ENCODE data around the gene PRMT9.

Gene PRMT9

DNA sequence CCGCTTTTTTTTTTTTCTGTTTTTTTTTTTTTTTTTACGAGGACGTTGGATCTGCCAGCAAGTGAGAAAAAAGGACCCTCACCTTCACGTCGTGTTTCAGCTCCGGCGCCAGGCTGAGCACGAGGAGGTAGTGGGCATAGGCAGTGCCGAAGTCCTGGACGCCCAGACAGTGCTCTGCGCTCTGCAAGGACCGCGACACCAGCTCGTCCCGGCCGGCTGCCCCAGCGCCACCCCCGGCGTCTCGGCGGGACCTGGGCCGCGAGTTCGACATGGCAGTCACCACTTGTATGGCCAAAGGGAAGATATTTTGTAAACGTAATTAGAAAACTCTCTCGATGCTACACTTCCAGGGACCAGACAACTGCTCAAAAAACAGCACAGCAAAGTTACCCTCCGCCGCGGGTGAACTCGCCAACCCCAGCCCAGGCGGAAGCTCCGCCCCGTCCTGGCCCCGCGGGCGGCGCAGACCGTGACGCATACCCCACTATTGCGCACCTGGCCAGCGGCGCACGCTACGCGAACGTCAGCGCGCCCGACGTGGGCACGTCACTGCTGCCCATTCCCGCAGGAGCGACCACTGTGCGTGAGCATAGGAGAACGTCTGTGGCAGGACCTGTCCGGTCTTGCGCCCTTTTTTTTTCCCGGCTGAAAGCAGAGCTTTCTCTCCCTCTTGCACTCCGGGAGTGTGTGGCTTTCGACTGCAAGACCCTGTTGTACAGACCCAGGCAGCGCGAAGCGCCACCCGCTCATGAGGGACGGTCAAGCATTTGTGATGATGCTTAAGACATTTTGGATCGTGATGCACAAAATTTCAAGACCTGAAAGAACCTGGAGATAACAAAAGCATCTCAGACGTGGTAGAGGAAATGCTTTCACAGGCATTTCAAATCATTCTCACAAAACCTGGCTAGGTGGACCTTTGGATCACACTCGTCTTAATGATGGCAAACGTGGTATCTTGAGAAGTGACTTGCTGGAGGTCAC lies at the start of gene PRMT9:
TSS of gene PRMT9 (minus strand) at position 447 of the 984 bp plus-strand sequence. CDS start at position 271, 176 bp downstream.
- Histone ChIP-seq H3K4me1 (ENCODE audit: insufficient read depth, low read length) (peaks cover 5% of the 10 kb centered on the region), H3K27me3 (ENCODE audit: control insufficient read depth in 1 of 2, insufficient read depth in 2 of 2, low read length in 2 of 2) (no peaks in the 10 kb centered on the region), H3K9me3 (ENCODE audit: low read length) (no peaks in the 10 kb centered on the region), H3K9ac (ENCODE audit: low read length) (peak within 1 kb of the TSS; percentile 91), H3K4me3 (ENCODE audit: low read depth in 1 of 2, low read length in 2 of 2) (peak within 1 kb of the TSS; percentile 85), H3K27ac (ENCODE audit: low read depth, low read length) (peak within 1 kb of the TSS; percentile 84), H3K36me3 (ENCODE audit: insufficient read depth, low read length) (peaks cover 3% of the 10 kb centered on the region)

- peaks cover 31% of the 10 kb centered on the region for H3K4me1 ChIP-seq (ENCODE audit: insufficient read depth, low read length)
- peak overlapping the region; percentile 98 for H3K27ac ChIP-seq (ENCODE audit: low read depth, low read length)
- no peaks in the 10 kb centered on the region for H3K36me3 ChIP-seq (ENCODE audit: insufficient read depth, low read length)
- H3K9me3 ChIP-seq (ENCODE audit: low read length) = no peaks in the 10 kb centered on the region
- peak overlapping the region; percentile 92 for H3K9ac ChIP-seq (ENCODE audit: low read length)
- H3K27me3 ChIP-seq (ENCODE audit: control insufficient read depth in 1 of 2, insufficient read depth in 2 of 2, low read length in 2 of 2) = no peaks in the 10 kb centered on the region
- peak overlapping the region; percentile 89 to 95 for H3K4me3 ChIP-seq (ENCODE audit: low read depth in 1 of 2, low read length in 2 of 2)
These were observed 48.7 kb upstream of the PRMT9 start for GRCh38 chr4:147732518-147733235.

DNA sequence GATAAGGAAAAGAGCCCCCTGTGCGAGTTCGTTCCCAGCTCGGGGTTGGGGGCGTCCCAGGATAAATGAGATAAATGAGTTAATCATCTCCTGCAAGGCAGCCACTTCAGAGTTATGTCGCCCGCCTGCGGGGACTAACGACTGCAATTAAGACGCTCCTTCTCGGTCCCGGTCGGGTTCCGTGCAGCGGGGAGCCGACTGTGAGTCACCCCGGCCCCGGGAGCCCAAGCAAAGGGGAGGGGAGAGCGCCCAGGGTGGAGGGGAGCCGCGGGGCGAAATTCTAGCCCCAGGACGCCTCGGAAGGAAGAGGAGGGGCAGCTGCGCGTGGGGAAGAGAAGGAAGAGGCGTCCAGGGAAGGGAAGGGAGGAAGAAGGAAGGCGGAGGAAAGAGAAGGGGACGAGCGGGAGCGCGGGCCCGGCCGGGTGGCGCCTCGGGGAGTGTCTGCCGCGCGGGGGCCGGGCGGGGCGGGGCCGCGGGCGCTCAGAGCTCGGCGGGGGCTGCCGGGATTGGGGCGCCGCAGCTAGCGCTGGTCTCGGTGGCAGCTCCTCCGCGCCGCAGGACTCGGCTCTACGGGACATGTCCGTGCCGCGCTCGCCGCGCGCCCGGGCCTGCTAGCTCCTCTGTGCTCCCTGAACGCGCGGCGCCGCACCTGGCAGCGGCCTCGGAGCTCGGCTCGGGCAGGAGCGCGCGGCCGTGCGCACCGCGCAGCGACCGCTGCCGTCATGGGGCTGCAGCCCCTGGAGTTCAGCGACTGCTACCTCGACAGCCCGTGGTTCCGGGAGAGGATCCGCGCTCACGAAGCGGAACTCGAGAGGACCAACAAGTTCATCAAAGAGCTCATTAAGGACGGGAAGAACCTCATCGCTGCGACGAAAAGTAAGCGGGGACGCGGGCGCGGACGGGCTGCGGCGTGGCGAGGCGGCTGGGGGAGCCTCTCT lies 47.9 kb upstream of the PRMT9 start, which contains the start of gene ARHGAP10:
TSS of gene ARHGAP10 (plus strand) at position 509 of the 938 bp plus-strand sequence. CDS start at position 723, 214 bp downstream.
- Histone ChIP-seq H3K4me3 (ENCODE audit: low read depth in 1 of 2, low read length in 2 of 2) (peak within 1 kb of the TSS; percentile 89 to 95), H3K4me1 (ENCODE audit: insufficient read depth, low read length) (peaks cover 27% of the 10 kb centered on the region), H3K27me3 (ENCODE audit: control insufficient read depth in 1 of 2, insufficient read depth in 2 of 2, low read length in 2 of 2) (no peaks in the 10 kb centered on the region), H3K36me3 (ENCODE audit: insufficient read depth, low read length) (no peaks in the 10 kb centered on the region), H3K27ac (ENCODE audit: low read depth, low read length) (peak within 1 kb of the TSS; percentile 98), H3K9me3 (ENCODE audit: low read length) (no peaks in the 10 kb centered on the region), H3K9ac (ENCODE audit: low read length) (peak within 1 kb of the TSS; percentile 92)

DNA sequence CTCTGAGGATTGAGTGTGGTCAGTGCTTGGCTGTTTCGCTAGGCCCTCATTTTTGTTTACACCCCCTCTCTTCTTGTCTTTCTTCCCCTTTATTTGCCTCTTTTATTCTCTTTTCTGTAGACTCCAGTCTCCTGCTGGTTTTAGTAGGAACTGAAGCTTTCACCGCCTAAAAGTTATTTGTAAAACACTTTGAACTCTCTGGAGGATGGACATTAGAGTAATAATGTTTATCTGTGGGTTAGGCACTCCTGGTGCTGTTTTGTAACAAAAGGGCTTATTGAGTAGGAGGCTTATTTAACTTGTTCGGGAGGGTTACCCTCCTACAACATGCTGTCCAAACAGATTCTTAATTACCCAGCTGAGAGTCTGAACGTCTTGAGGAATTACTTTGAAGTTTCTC lies 46.4 kb upstream of the PRMT9 start:
- Histone ChIP-seq H3K27ac (ENCODE audit: low read depth, low read length) (no peak overlapping the region), H3K27me3 (ENCODE audit: control insufficient read depth in 1 of 2, insufficient read depth in 2 of 2, low read length in 2 of 2) (no peaks in the 10 kb centered on the region), H3K4me3 (ENCODE audit: low read depth in 1 of 2, low read length in 2 of 2) (no peak overlapping the region), H3K9ac (ENCODE audit: low read length) (no peak overlapping the region), H3K4me1 (ENCODE audit: insufficient read depth, low read length) (peaks cover 13% of the 10 kb centered on the region), H3K36me3 (ENCODE audit: insufficient read depth, low read length) (no peaks in the 10 kb centered on the region), H3K9me3 (ENCODE audit: low read length) (no peaks in the 10 kb centered on the region)

DNA sequence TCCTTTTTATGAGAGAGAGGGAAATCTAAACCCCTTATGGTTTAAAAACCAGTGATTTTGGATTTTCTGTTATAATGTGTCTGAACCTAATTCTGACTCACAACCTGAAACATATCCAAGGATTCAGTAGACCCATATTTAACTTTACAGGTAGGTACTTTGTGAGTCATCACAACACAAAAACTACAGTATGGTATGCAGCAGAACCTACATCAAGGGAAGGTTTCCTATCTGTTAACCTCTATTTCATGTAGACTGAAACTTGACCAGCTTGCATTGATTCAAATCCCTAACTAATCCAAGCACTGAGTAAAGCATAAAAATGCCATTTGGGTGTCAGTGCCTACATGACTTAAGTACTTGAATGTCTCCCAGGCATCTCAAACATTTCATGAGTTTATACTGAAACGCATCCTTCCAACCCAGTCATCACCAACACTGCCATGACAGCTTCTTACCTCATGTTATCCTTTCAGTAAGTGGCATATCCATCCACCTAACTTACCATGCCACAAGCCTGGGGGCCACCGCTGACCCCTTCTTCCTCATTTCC lies 43.6 kb upstream of the PRMT9 start:
- no peaks in the 10 kb centered on the region for H3K4me1 ChIP-seq (ENCODE audit: insufficient read depth, low read length)
- no peak overlapping the region for H3K27ac ChIP-seq (ENCODE audit: low read depth, low read length)
- H3K27me3 ChIP-seq (ENCODE audit: control insufficient read depth in 1 of 2, insufficient read depth in 2 of 2, low read length in 2 of 2) = no peaks in the 10 kb centered on the region
- H3K4me3 ChIP-seq (ENCODE audit: low read depth in 1 of 2, low read length in 2 of 2) = no peak overlapping the region
- no peak overlapping the region for H3K9ac ChIP-seq (ENCODE audit: low read length)
- H3K9me3 ChIP-seq (ENCODE audit: low read length) = no peaks in the 10 kb centered on the region
- H3K36me3 ChIP-seq (ENCODE audit: insufficient read depth, low read length) = no peaks in the 10 kb centered on the region

DNA sequence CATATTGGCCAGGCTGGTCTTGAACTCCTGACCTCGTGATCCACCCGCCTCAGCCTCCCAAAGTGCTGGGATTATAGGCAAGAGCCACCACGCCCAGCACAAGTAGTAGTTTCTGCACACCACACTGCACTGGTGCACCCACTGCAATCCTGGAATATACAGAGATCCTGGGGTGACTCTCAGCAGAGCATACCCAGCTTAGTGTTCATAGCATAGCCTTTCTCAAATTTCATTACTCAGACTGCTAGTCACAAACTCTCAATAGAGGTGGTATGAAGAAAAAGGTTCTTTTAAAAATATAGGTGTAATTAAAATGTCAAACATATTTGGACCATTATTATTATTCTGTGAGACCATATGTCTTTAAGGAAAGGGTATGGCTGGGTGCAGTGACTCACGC lies 41.7 kb upstream of the PRMT9 start:
- Histone ChIP-seq H3K27me3 (ENCODE audit: control insufficient read depth in 1 of 2, insufficient read depth in 2 of 2, low read length in 2 of 2) (no peaks in the 10 kb centered on the region), H3K9me3 (ENCODE audit: low read length) (no peaks in the 10 kb centered on the region), H3K4me3 (ENCODE audit: low read depth in 1 of 2, low read length in 2 of 2) (no peak overlapping the region), H3K27ac (ENCODE audit: low read depth, low read length) (no peak overlapping the region), H3K4me1 (ENCODE audit: insufficient read depth, low read length) (no peaks in the 10 kb centered on the region), H3K36me3 (ENCODE audit: insufficient read depth, low read length) (no peaks in the 10 kb centered on the region), H3K9ac (ENCODE audit: low read length) (no peak overlapping the region)

- Histone ChIP-seq H3K27ac (ENCODE audit: low read depth, low read length) (no peak overlapping the region), H3K9ac (ENCODE audit: low read length) (no peak overlapping the region), H3K27me3 (ENCODE audit: control insufficient read depth in 1 of 2, insufficient read depth in 2 of 2, low read length in 2 of 2) (no peaks in the 10 kb centered on the region), H3K4me1 (ENCODE audit: insufficient read depth, low read length) (no peaks in the 10 kb centered on the region), H3K36me3 (ENCODE audit: insufficient read depth, low read length) (no peaks in the 10 kb centered on the region), H3K4me3 (ENCODE audit: low read depth in 1 of 2, low read length in 2 of 2) (no peak overlapping the region), H3K9me3 (ENCODE audit: low read length) (no peaks in the 10 kb centered on the region)
These were observed 40.7 kb upstream of the PRMT9 start for GRCh38 chr4:147724468-147725201.

- no peaks in the 10 kb centered on the region for H3K9me3 ChIP-seq (ENCODE audit: low read length)
- H3K36me3 ChIP-seq (ENCODE audit: insufficient read depth, low read length) = no peaks in the 10 kb centered on the region
- H3K27me3 ChIP-seq (ENCODE audit: control insufficient read depth in 1 of 2, insufficient read depth in 2 of 2, low read length in 2 of 2) = no peaks in the 10 kb centered on the region
- H3K27ac ChIP-seq (ENCODE audit: low read depth, low read length) = no peak overlapping the region
- H3K4me1 ChIP-seq (ENCODE audit: insufficient read depth, low read length) = no peaks in the 10 kb centered on the region
- H3K4me3 ChIP-seq (ENCODE audit: low read depth in 1 of 2, low read length in 2 of 2) = no peak overlapping the region
- no peak overlapping the region for H3K9ac ChIP-seq (ENCODE audit: low read length)
These were observed 39.4 kb upstream of the PRMT9 start for GRCh38 chr4:147723326-147723725.

DNA sequence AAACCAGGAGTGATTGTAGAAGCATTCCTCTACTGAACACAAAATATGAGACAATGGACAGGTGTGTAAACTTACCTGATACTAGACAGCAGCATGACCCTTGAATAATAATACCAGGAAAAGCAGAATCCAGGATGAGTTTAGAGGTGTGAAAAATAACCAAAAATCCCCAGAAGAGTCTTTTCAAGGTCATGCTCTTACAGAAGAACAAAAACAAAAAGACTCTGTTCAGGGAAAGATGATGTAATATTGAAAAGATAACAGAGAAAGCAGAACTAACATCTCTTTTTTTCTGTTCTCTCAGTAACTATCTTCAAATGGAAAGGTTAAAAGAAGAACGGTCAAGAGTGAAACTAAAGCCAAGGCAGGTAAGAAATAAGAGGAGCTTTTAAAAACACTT lies 33.9 kb upstream of the PRMT9 start:
- Histone ChIP-seq H3K36me3 (ENCODE audit: insufficient read depth, low read length) (no peaks in the 10 kb centered on the region), H3K27me3 (ENCODE audit: control insufficient read depth in 1 of 2, insufficient read depth in 2 of 2, low read length in 2 of 2) (no peaks in the 10 kb centered on the region), H3K4me3 (ENCODE audit: low read depth in 1 of 2, low read length in 2 of 2) (no peak overlapping the region), H3K27ac (ENCODE audit: low read depth, low read length) (no peak overlapping the region), H3K4me1 (ENCODE audit: insufficient read depth, low read length) (no peaks in the 10 kb centered on the region), H3K9me3 (ENCODE audit: low read length) (no peaks in the 10 kb centered on the region), H3K9ac (ENCODE audit: low read length) (no peak overlapping the region)
